Measurements from ENCODE around the gene MSI2.

MSI2 gene

DNA sequence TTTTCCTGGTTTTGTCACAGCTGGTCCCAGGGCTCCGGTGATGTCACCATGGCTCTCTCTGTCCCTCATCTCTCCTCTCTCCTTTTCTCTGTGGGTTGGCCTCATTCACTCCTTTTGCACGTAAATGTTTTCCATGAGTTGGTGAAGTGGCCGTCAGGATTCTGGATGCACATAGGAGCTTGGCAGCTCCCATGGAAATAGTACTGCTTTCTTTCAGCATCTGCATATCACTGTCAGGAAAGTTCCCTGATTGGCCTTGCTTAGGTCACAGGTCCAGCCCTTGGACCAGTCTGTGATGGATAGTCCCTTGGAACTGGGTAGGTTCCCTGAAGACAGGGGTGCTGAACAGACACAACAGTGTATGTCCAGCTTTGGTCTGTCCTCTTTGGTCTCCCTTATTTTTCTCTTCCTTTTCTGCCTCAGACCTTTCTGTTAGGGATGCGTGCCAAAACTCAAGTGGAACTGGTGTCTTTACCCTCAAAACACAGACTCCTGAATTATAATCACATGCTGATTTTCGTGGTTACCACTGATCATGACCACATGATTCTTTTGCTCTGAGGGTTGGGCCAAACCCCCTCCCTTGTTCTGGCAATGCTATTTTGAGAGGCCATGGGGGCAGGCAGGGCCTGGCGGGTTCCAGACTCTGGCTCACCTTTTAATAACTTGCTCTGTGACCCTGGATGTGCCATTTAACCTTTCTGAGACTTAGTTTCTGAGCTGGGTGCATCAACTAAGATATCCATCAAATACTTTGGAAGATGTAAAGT is 99.0 kb downstream of the MSI2 start:
- Histone ChIP-seq H3K36me3 (ENCODE audit: insufficient read depth, low read length) (no peaks in the 10 kb centered on the region), H3K9me3 (ENCODE audit: control insufficient read depth, insufficient read depth, low read length) (no peaks in the 10 kb centered on the region), H3K9ac (ENCODE audit: low read depth, low read length) (no peak overlapping the region), H3K4me1 (ENCODE audit: insufficient read depth, low read length) (peaks cover 14% of the 10 kb centered on the region; the same call in 1 of the 2 replicates)

DNA sequence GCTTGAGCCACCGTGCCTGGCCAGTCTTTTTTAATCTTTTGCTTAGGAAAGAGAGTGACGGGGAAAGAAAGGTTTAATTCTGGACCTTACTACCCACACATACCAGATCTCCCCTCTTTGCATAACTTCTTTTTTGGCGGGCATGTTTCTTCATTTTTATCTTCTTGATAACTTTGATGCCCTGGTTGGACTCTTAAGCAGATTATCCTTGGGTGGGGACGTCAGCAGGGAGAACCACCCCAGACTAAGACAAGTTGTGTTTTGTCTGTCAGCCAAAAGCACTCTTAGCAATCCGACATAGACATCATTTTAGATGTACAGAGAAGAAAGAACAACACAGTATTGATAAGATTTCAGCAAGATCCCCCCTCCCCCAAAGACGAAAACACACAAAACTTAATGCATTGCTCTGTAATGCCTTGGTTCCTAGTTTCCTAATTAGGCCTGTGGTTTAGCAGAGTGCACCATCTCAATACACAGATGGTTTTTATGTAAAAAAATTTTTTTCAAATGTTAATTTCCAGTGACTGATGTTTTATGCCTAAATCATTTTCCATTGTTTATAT is 99.9 kb downstream of the MSI2 start:
- H3K36me3 ChIP-seq (ENCODE audit: insufficient read depth, low read length), result no peaks in the 10 kb centered on the region
- no peak overlapping the region for H3K9ac ChIP-seq (ENCODE audit: low read depth, low read length)
- no peaks in the 10 kb centered on the region for H3K9me3 ChIP-seq (ENCODE audit: control insufficient read depth, insufficient read depth, low read length)
- H3K4me1 ChIP-seq (ENCODE audit: insufficient read depth, low read length), result peaks cover 14% of the 10 kb centered on the region; the same call in 1 of the 2 replicates

DNA sequence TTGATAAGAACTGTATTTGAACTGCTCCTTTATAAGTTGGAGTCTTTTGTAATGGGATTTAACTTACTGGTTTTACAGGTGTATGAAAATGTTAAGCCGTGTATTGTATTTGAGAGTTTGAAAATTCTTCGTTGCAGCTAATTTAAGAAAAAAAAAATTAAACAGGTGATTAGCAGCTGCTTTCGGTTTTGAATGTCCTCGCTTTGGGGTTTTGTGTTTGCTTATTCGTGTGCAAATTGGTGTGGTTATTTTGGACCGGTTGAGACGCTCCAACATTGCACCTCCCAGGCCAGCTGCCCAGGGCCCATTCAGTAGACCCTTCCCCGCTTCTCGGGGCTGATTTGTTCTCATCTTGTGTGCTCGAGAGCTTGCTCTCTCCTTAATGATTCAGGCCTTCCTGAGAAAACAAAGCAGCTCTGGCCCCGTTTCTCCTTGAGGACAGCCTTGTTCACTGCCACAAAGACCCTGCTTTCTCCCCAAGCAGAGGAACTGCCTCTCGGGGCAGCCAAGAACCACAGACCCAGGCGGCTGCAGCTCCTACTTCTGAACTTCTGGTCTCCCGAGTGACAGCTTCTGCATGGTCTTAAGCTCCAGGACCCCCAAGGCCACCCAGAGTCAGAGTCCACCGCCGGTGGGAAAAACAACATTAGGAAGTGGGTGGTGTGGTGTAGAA is 100.5 kb downstream of the MSI2 start:
- Histone ChIP-seq H3K36me3 (ENCODE audit: insufficient read depth, low read length) (no peaks in the 10 kb centered on the region), H3K9me3 (ENCODE audit: control insufficient read depth, insufficient read depth, low read length) (no peaks in the 10 kb centered on the region), H3K4me1 (ENCODE audit: insufficient read depth, low read length) (peaks cover 14% of the 10 kb centered on the region; the same call in 1 of the 2 replicates), H3K9ac (ENCODE audit: low read depth, low read length) (no peak overlapping the region)

DNA sequence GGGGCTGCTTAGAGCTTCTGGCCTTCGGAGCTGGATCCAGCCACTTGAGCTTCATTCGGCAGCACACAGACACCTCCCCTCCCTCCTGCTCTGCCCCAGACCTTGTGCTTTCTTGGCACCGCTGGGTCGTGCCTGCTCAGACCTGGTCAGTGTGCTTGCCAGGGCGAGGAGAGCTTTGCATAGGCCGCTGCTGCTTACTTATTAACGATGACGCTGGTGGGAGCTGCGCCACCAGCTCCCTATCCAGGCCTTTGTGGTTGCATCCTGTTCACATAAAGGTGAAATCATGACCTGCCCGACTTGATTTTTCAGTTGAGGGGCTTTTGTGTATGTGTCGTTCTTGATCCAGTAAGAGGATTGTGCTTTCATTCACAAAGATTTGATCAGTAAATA is 101.1 kb downstream of the MSI2 start:
- H3K9me3 ChIP-seq (ENCODE audit: control insufficient read depth, insufficient read depth, low read length), result no peaks in the 10 kb centered on the region
- no peaks in the 10 kb centered on the region for H3K36me3 ChIP-seq (ENCODE audit: insufficient read depth, low read length)
- H3K9ac ChIP-seq (ENCODE audit: low read depth, low read length), result no peak overlapping the region
- H3K4me1 ChIP-seq (ENCODE audit: insufficient read depth, low read length), result peaks cover 14% of the 10 kb centered on the region; the same call in 1 of the 2 replicates

GRCh38 chr17:57357830-57358430 is 101.6 kb downstream of the MSI2 start:
- Histone ChIP-seq H3K36me3 (ENCODE audit: insufficient read depth, low read length) (no peaks in the 10 kb centered on the region), H3K9ac (ENCODE audit: low read depth, low read length) (no peak overlapping the region), H3K4me1 (ENCODE audit: insufficient read depth, low read length) (peaks cover 14% of the 10 kb centered on the region; the same call in 1 of the 2 replicates), H3K9me3 (ENCODE audit: control insufficient read depth, insufficient read depth, low read length) (no peaks in the 10 kb centered on the region)

DNA sequence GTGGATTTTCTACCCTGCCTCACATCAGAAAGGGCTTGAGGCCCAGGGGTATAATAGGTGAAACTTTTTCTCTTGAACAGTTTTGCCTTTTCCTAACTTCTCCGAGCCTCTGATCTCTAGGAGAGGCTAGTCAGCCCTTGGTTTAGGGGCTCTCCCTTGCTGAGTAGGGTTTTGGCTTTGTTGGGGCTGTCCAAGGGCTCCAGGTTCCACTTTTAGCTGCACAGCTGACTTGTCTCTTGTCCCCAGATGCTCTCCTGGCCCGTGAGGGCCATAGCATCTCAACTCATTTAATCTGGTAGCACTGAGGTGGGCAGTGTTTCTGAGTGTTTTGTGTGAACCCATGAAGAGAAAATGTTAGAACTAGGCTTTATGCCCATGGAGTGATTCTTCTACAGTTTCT is 103.9 kb downstream of the MSI2 start:
- Histone ChIP-seq H3K4me1 (ENCODE audit: insufficient read depth, low read length) (peaks cover 14% of the 10 kb centered on the region; the same call in 1 of the 2 replicates), H3K36me3 (ENCODE audit: insufficient read depth, low read length) (no peaks in the 10 kb centered on the region), H3K9ac (ENCODE audit: low read depth, low read length) (no peak overlapping the region), H3K9me3 (ENCODE audit: control insufficient read depth, insufficient read depth, low read length) (no peaks in the 10 kb centered on the region)

DNA sequence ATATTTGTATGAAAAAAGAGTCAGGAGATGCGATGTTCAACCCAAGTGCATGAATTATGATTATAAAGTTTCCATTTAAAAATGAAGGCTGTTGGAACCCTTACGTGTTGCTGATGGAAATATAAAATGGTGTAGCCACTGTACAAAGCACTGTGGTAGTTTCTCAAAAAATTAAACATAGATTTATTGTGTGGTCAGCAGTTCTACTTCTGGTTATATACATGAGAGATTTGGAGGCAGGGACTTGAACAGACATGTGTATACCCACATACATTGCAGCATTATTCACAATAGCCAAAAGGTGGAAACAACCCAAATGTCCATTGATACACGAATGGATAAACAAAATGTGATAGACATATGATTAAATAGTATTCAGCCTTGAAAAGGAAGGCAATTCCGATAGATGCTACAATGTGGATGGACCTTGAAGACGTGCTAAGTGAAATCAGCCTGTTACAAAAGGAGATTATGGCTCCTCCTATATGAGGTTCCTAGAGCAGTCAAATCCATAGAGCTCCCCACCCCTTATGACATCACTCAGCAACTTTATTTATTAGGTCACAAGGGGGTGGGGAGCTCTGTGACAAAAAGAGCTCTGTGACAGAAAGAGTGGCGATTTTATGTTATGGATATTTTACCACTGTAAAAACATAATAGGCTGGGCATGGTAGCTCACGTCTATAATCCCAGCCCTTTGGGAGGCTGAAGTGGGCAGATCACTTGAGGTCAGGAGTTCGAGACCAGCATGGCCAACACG is 106.7 kb downstream of the MSI2 start:
- Histone ChIP-seq H3K9me3 (ENCODE audit: control insufficient read depth, insufficient read depth, low read length) (no peaks in the 10 kb centered on the region), H3K9ac (ENCODE audit: low read depth, low read length) (no peak overlapping the region), H3K36me3 (ENCODE audit: insufficient read depth, low read length) (no peaks in the 10 kb centered on the region), H3K4me1 (ENCODE audit: insufficient read depth, low read length) (peaks cover 10% of the 10 kb centered on the region)

- no peak overlapping the region for H3K9ac ChIP-seq (ENCODE audit: low read depth, low read length)
- H3K4me1 ChIP-seq (ENCODE audit: insufficient read depth, low read length), result peaks cover 10% of the 10 kb centered on the region
- H3K36me3 ChIP-seq (ENCODE audit: insufficient read depth, low read length), result no peaks in the 10 kb centered on the region
- no peaks in the 10 kb centered on the region for H3K9me3 ChIP-seq (ENCODE audit: control insufficient read depth, insufficient read depth, low read length)
Observed at GRCh38 chr17:57363580-57363979, 107.3 kb downstream of the MSI2 start.

- no peak overlapping the region for H3K9ac ChIP-seq (ENCODE audit: low read depth, low read length)
- no peaks in the 10 kb centered on the region for H3K9me3 ChIP-seq (ENCODE audit: control insufficient read depth, insufficient read depth, low read length)
- H3K4me1 ChIP-seq (ENCODE audit: insufficient read depth, low read length), result peaks cover 10% of the 10 kb centered on the region
- no peaks in the 10 kb centered on the region for H3K36me3 ChIP-seq (ENCODE audit: insufficient read depth, low read length)
Observed at GRCh38 chr17:57363998-57364643, 107.8 kb downstream of the MSI2 start.

DNA sequence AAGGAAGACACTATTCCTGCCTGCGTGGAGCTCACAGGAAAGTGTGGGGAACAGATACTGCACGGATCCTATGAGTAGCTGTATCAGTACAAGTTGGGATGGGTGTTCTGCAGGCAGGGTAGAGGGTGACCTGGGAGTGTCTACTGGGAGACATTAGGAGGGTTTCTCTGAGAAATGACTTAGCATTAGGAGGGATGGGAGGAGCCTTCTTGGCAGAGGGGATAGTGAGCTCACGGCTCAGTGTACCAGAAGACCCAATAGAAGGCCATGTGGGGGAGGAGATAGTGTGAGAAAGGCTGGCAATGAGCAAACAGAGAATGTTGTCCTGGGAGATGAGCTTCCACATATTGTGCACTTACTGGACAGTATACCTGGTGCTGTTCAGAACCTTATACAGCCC is 109.1 kb downstream of the MSI2 start:
- Histone ChIP-seq H3K4me1 (ENCODE audit: insufficient read depth, low read length) (peaks cover 17% of the 10 kb centered on the region), H3K9me3 (ENCODE audit: control insufficient read depth, insufficient read depth, low read length) (no peaks in the 10 kb centered on the region), H3K36me3 (ENCODE audit: insufficient read depth, low read length) (no peaks in the 10 kb centered on the region), H3K9ac (ENCODE audit: low read depth, low read length) (no peak overlapping the region)

DNA sequence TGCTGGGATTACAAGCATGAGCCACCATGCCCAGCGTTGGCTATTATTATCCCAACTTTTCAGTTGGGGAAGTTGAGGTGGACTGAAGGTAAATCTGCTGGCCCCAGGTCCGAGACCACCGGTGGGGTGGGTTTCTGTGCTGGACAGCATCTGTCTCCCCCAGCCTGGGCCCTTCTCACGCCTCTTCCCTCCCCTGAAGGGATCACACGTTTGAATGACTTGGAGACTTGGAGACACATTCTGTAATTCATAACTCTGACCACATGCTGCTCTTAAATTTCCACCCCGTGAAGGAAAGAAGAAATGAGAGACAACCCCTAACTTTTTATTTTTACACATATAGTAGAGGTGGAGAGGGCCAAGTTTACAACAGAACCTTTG is 109.8 kb downstream of the MSI2 start:
- no peaks in the 10 kb centered on the region for H3K9me3 ChIP-seq (ENCODE audit: control insufficient read depth, insufficient read depth, low read length)
- H3K4me1 ChIP-seq (ENCODE audit: insufficient read depth, low read length), result peaks cover 17% of the 10 kb centered on the region
- H3K36me3 ChIP-seq (ENCODE audit: insufficient read depth, low read length), result no peaks in the 10 kb centered on the region
- no peak overlapping the region for H3K9ac ChIP-seq (ENCODE audit: low read depth, low read length)

GRCh38 chr17:57366558-57367351 is 110.4 kb downstream of the MSI2 start:
- peaks cover 17% of the 10 kb centered on the region for H3K4me1 ChIP-seq (ENCODE audit: insufficient read depth, low read length)
- H3K36me3 ChIP-seq (ENCODE audit: insufficient read depth, low read length), result no peaks in the 10 kb centered on the region

More at GRCh38 chr17:57366558-57367351, 110.4 kb downstream of the MSI2 start:
- H3K9ac ChIP-seq (ENCODE audit: low read depth, low read length), result no peak overlapping the region
- no peaks in the 10 kb centered on the region for H3K9me3 ChIP-seq (ENCODE audit: control insufficient read depth, insufficient read depth, low read length)
